ENCODE measurements around the gene HSD3B1.

- no peak for TF ChIP-seq CTCF (IDR thresholded peaks at IDR 0.05)
- TF ChIP-seq POLR2A (IDR thresholded peaks at IDR 0.05), result no peak
These were observed 28.4 kb downstream of the HSD3B1 start for GRCh38 chr1:119535381-119535780.

All from body of pancreas (tissue), 4 donors.